Midbrain (tissue), 1 donor: Measurements from ENCODE around the gene DEFB124.

Experiments used
- DNase-seq: peaks from one replicate; lab custom pipeline; 2025; lab: John Stamatoyannopoulos, UW

Gene DEFB124

DNA sequence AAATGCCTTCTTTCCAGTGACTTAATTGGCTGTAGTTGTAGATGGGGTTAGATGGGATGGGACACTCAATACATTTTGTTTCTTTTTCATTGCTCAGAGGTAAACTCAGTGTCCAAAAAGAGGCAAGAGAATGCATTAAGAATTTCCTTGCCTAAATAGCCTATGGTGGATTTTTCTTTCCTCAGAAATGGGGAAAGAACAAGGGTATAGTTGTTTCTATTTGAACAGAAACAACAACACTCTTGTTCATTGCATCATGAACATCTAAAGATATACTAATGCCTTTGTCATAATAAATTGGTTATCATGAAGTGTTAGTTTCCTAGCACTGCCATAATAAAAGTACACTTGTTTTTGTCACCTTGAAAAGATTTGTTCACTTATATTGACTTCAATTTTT, 49.1 kb downstream of the DEFB124 start:
- no peak for DNase-seq

GRCh38 chr20:31418307-31418706, 56.6 kb downstream of the DEFB124 start:
- no peak for DNase-seq

GRCh38 chr20:31415653-31416052, 59.3 kb downstream of the DEFB124 start:
- no peak for DNase-seq
